ENCODE data around the gene SLIT1.

GRCh38 chr10:97090035-97090434, 95.7 kb downstream of the SLIT1 start:
- TF ChIP-seq, protein P1, sequence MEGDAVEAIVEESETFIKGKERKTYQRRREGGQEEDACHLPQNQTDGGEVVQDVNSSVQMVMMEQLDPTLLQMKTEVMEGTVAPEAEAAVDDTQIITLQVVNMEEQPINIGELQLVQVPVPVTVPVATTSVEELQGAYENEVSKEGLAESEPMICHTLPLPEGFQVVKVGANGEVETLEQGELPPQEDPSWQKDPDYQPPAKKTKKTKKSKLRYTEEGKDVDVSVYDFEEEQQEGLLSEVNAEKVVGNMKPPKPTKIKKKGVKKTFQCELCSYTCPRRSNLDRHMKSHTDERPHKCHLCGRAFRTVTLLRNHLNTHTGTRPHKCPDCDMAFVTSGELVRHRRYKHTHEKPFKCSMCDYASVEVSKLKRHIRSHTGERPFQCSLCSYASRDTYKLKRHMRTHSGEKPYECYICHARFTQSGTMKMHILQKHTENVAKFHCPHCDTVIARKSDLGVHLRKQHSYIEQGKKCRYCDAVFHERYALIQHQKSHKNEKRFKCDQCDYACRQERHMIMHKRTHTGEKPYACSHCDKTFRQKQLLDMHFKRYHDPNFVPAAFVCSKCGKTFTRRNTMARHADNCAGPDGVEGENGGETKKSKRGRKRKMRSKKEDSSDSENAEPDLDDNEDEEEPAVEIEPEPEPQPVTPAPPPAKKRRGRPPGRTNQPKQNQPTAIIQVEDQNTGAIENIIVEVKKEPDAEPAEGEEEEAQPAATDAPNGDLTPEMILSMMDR (IDR thresholded peaks at IDR 0.05), result no peak
- TF ChIP-seq POLR2A (IDR thresholded peaks at IDR 0.05), result no peak

Measured in uterus (tissue), 2 donors.